K562 (cell line): ENCODE results near the gene UNC93B1. TPM values are rescaled to one million over a fixed set of nuclear protein-coding genes. Genes with fewer than 3 reads are reported as not detected.
A peak's percentile ranks its signal among the peaks of the same experiment; 100 is the strongest.

Experiments
- CBFA2T2 ChIP-seq: fragments of 450-650 bp; conservative IDR thresholded peaks from 2 replicates; pipeline ENCODE4 v1.6.1; 2017; ENCODE audit warnings: mild to moderate bottlenecking
- CBX3 ChIP-seq, 2 experiments: IDR thresholded peaks; 1 replicate in 1 of 2; 2 replicates in 1 of 2; pipeline ENCODE4 v1.6.1; 2012; ENCODE audit warnings: inconsistent platforms in 2 of 2, low read length in 2 of 2, borderline replicate concordance in 1 of 2, control low read depth in 1 of 2
- CREB1 ChIP-seq, 2 experiments: sonication (generic) in 1 of 2; formaldehyde crosslinking in 1 of 2; IDR thresholded peaks; 2 replicates each; pipeline versions ENCODE4 v1.6.1 to v1.8.0; 2012 to 2022; ENCODE audit warnings: inconsistent platforms in 1 of 2, mild to moderate bottlenecking in 1 of 2, missing genetic modification reagents in 1 of 2, moderate library complexity in 1 of 2
- DEAF1 ChIP-seq: fragments of 450-650 bp; formaldehyde crosslinking; IDR thresholded peaks from 2 replicates; pipeline ENCODE4 v1.4.0; 2020; ENCODE audit warnings: mild to moderate bottlenecking, moderate library complexity
- HDAC8 ChIP-seq: fragments of 450-650 bp; IDR thresholded peaks from 2 replicates; pipeline ENCODE4 v1.6.1; 2016; ENCODE audit warnings: mild to moderate bottlenecking, missing genetic modification characterization, moderate library complexity, missing compliant biosample characterization
- ILF3 ChIP-seq: fragments of 450-650 bp; IDR thresholded peaks from 2 replicates; pipeline ENCODE4 v1.6.1; 2018; ENCODE audit warnings: antibody characterized with exemption, mild to moderate bottlenecking, moderate library complexity, borderline replicate concordance
- JUN ChIP-seq, 2 experiments: sonication (generic) in 1 of 2; formaldehyde crosslinking in 1 of 2; IDR thresholded peaks; 2 replicates each; pipeline versions ENCODE4 v1.6.1 to v1.8.0; 2012 to 2022; ENCODE audit warnings: borderline replicate concordance in 2 of 2, mild to moderate bottlenecking in 2 of 2, improper control_type of control experiment in 1 of 2, low read depth in 1 of 2, low read length in 1 of 2, missing genetic modification reagents in 1 of 2
- KDM1A ChIP-seq, 2 experiments: fragments of 450-650 bp; IDR thresholded peaks; 2 replicates each; pipeline ENCODE4 v1.6.1; 2016; ENCODE audit warnings: mild to moderate bottlenecking in 2 of 2
- MAFF ChIP-seq: IDR thresholded peaks from 2 replicates; pipeline ENCODE4 v1.6.1; 2012; ENCODE audit warnings: low read length, improper control_type of control experiment
- MAFK ChIP-seq: IDR thresholded peaks from 2 replicates; pipeline ENCODE4 v1.6.1; 2011; ENCODE audit warnings: low read length, improper control_type of control experiment
- MAZ ChIP-seq, 2 experiments: fragments of 450-650 bp in 1 of 2; sonication (generic) in 1 of 2; formaldehyde crosslinking; IDR thresholded peaks in 1 of 2; conservative IDR thresholded peaks in 1 of 2; 2 replicates each; pipeline versions ENCODE4 v1.4.0 to v1.5.0; 2020; ENCODE audit warnings: mild to moderate bottlenecking in 1 of 2, missing genetic modification reagents in 1 of 2
- MCM5 ChIP-seq: fragments of 450-650 bp; IDR thresholded peaks from 2 replicates; pipeline ENCODE4 v1.6.1; 2016; ENCODE audit warnings: low read depth
- NRF1 ChIP-seq, 2 experiments: fragments of 450-650 bp; IDR thresholded peaks in 1 of 2; conservative IDR thresholded peaks in 1 of 2; 2 replicates each; pipeline ENCODE4 v1.6.1; 2014; ENCODE audit warnings: mild to moderate bottlenecking in 2 of 2
- PCBP1 ChIP-seq: fragments of 200-400 bp; formaldehyde crosslinking; IDR thresholded peaks from 2 replicates; pipeline ENCODE4 v1.6.1; 2018; ENCODE audit warnings: mild to moderate bottlenecking, low read depth, low read length; ENCODE audit not compliant: poor library complexity, severe bottlenecking
- POLR2B ChIP-seq: fragments of 450-650 bp; IDR thresholded peaks from 2 replicates; pipeline ENCODE4 v1.6.1; 2018; ENCODE audit warnings: low read depth; ENCODE audit not compliant: partially characterized antibody
- PTBP1 ChIP-seq: fragments of 200-400 bp; formaldehyde crosslinking; IDR thresholded peaks from 2 replicates; pipeline ENCODE4 v1.6.1; 2017; ENCODE audit warnings: low read depth, low read length
- RBFOX2 ChIP-seq: fragments of 200-400 bp; formaldehyde crosslinking; IDR thresholded peaks from 2 replicates; pipeline ENCODE4 v1.6.1; 2017; ENCODE audit warnings: low read depth, mild to moderate bottlenecking, low read length, moderate library complexity
- SIX5 ChIP-seq, 2 experiments: IDR thresholded peaks; 2 replicates each; pipeline ENCODE4 v1.6.1; 2011; ENCODE audit warnings: low read length in 2 of 2, borderline replicate concordance in 1 of 2, low read depth in 1 of 2, mild to moderate bottlenecking in 1 of 2, moderate library complexity in 1 of 2; ENCODE audit not compliant: insufficient read depth in 1 of 2
- SRF ChIP-seq, 2 experiments: fragments of 250-450, 450-650 bp in 1 of 2; sonication (Bioruptor Pico) in 1 of 2; sonication (generic) in 1 of 2; formaldehyde crosslinking; IDR thresholded peaks; 2 replicates each; pipeline versions ENCODE4 v1.5.0 to v1.5.1; 2020 to 2022; ENCODE audit warnings: mild to moderate bottlenecking in 1 of 2, missing genetic modification reagents in 1 of 2
- SRSF9 ChIP-seq: fragments of 200-400 bp; formaldehyde crosslinking; IDR thresholded peaks from 2 replicates; pipeline ENCODE4 v1.6.1; 2017; ENCODE audit warnings: low read depth, low read length, borderline replicate concordance
- TAF9B ChIP-seq: fragments of 450-650 bp; IDR thresholded peaks from 2 replicates; pipeline ENCODE4 v1.6.1; 2018; ENCODE audit warnings: mild to moderate bottlenecking; ENCODE audit not compliant: partially characterized antibody
- TBP ChIP-seq: optimal IDR thresholded peaks from 2 replicates; pipeline ENCODE3; 2011; ENCODE audit warnings: low read depth, low read length, improper control_type of control experiment
- USF1 ChIP-seq: sonication (generic); formaldehyde crosslinking; IDR thresholded peaks from 2 replicates; pipeline ENCODE4 v1.9.0; 2022; ENCODE audit warnings: mild to moderate bottlenecking, missing genetic modification reagents
- ZNF3 ChIP-seq: fragments of 250-450 bp; sonication (Bioruptor Pico); IDR thresholded peaks from 2 replicates; pipeline ENCODE4 v1.5.0; 2021; ENCODE audit warnings: mild to moderate bottlenecking, moderate library complexity
- ZNF668 ChIP-seq: fragments of 250-450 bp; sonication (Bioruptor Pico); IDR thresholded peaks from 2 replicates; pipeline ENCODE4 v1.8.0; 2022; ENCODE audit warnings: mild to moderate bottlenecking, inconsistent platforms
- ZNF707 ChIP-seq: fragments of 250-450 bp; sonication (Bioruptor Pico); conservative IDR thresholded peaks from 2 replicates; pipeline ENCODE4 v1.8.0; 2022; ENCODE audit warnings: inconsistent platforms, mild to moderate bottlenecking, moderate library complexity
- polyA plus RNA-seq, 8 experiments: library from polyadenylated mRNA; depleted of rRNA in 4 of 8; stranded (reverse) in 5 of 8; unstranded in 3 of 8; fragments of >200 nt; fragmentation: Nextera tagmentation in 2 of 8; fragmentation: Illumina TruSeq in 1 of 8; extraction: Ambion mirVana in 2 of 8; extraction: Trizol in 1 of 8; gene quantifications; 2 replicates each; pipeline versions ENCODE4 v1.2.1 to v1.2.3, GENCODE V29; 2011 to 2014; ENCODE audit warnings: inconsistent platforms in 1 of 8, missing spikeins in 1 of 8
- total RNA-seq, 7 experiments: library from RNA; depleted of rRNA in 6 of 7; stranded (reverse); fragments of >200 nt in 6 of 7; fragmentation: Illumina TruSeq in 2 of 7; extraction: Trizol in 2 of 7; gene quantifications; 2 replicates each; pipeline versions ENCODE4 v1.2.1 to v1.2.3, GENCODE V29; 2011 to 2021; ENCODE audit warnings: low replicate concordance in 1 of 7

Gene UNC93B1
- total and polyA plus RNA-seq, 9 of the 15 experiments (the other 6 are each of a cell fraction or from before 2014, with no cell fraction given), result 0.10 to 13.6 (median 6.5) TPM

- TF ChIP-seq DEAF1 (CRISPR knock-in tag), result 0 out of 2 replicates have a peak, but pooled peaks have one; percentile 6
- TF ChIP-seq ZNF668, result no peak
- no peak for TF ChIP-seq MAFK
- peak; percentile 59 for TF ChIP-seq PCBP1
- TF ChIP-seq SIX5 (IDR thresholded peaks at IDR 0.05; ENCODE audit: borderline replicate concordance in 1 of 2, insufficient read depth in 1 of 2, low read depth in 1 of 2, low read length in 2 of 2), result no peak
- no peak for TF ChIP-seq JUN (IDR thresholded peaks at IDR 0.05; ENCODE audit: borderline replicate concordance, low read depth, low read length)
- no peak for TF ChIP-seq JUN (CRISPR knock-in tag; IDR thresholded peaks at IDR 0.05; ENCODE audit: borderline replicate concordance)
- no peak for TF ChIP-seq CREB1 (IDR thresholded peaks at IDR 0.05)
- no peak for TF ChIP-seq CREB1 (CRISPR knock-in tag; IDR thresholded peaks at IDR 0.05)
- peak; percentile 86 for TF ChIP-seq TBP
- peak in 1 of 2 experiments; percentile 76; a peak in 2 of 3 replicates for TF ChIP-seq CBX3 (IDR thresholded peaks at IDR 0.05; ENCODE audit: borderline replicate concordance in 1 of 2, low read length in 2 of 2)
- no peak for TF ChIP-seq CBFA2T2
- TF ChIP-seq POLR2B, result peak; percentile 84
- TF ChIP-seq RBFOX2, result peak; percentile 91
- no peak for TF ChIP-seq SRSF9
- no peak for TF ChIP-seq ZNF707 (CRISPR knock-in tag)
- no peak for TF ChIP-seq TAF9B
- TF ChIP-seq USF1 (CRISPR knock-in tag), result no peak
- TF ChIP-seq ZNF3, result 0 out of 2 replicates have a peak, but pooled peaks have one; percentile 28
- TF ChIP-seq NRF1 (conservative IDR thresholded peaks at IDR 0.05 in 1 of 2, IDR thresholded peaks at IDR 0.05 in 1 of 2), result peak; percentile 69 to 74
- no peak for TF ChIP-seq MAFF
- no peak for TF ChIP-seq ILF3
- no peak for TF ChIP-seq HDAC8 (tag)
- peak; percentile 63 to 89 for TF ChIP-seq MAZ (CRISPR knock-in tag; conservative IDR thresholded peaks at IDR 0.05 in 1 of 2, IDR thresholded peaks at IDR 0.05 in 1 of 2)
- peak; percentile 96 to 98 for TF ChIP-seq KDM1A (IDR thresholded peaks at IDR 0.05)
- 0 out of 4 replicates have a peak, but pooled peaks of 1 of the 2 experiments have one; percentile 74 for TF ChIP-seq SRF (CRISPR knock-in tag; IDR thresholded peaks at IDR 0.05)
- no peak for TF ChIP-seq MCM5
- peak; percentile 97 for TF ChIP-seq PTBP1
These were observed 35.0 kb upstream of the UNC93B1 start, which contains the start of gene TCIRG1 (continued) for GRCh38 chr11:68038718-68039525.
